Esophagus mucosa (tissue), 1 donor: ENCODE results near the gene MICAL2. TPM values are rescaled to one million over a fixed set of nuclear protein-coding genes. Genes with fewer than 3 reads are reported as not detected.

Experiments
- ATAC-seq: fragments of 200-7000 bp; cut with Tn5 transposase; one replicate; pipeline ENCODE4 v1.9.1; 2020
- total RNA-seq: library from RNA; stranded (reverse); gene quantifications from one replicate; pipeline ENCODE4 v1.2.4, GENCODE V29; 2023
- donor health status: DM: yes; HTN: yes; CAD: no.

Gene MICAL2
- total RNA-seq, 1 donor from 2014 or later, result 15.5 TPM

GRCh38 chr11:12192794-12193514 lies 82.6 kb downstream of the MICAL2 start:
- ATAC-seq, result no peak

GRCh38 chr11:12193515-12194336 lies 83.3 kb downstream of the MICAL2 start:
- no peak for ATAC-seq

GRCh38 chr11:12195768-12196167 lies 85.4 kb downstream of the MICAL2 start:
- ATAC-seq, result no peak

GRCh38 chr11:12196308-12196707 lies 85.9 kb downstream of the MICAL2 start:
- no peak for ATAC-seq

- ATAC-seq, result no peak
Observed at GRCh38 chr11:12196872-12197271, 86.5 kb downstream of the MICAL2 start.

- ATAC-seq, result no peak
Observed at GRCh38 chr11:12198251-12199222, 88.1 kb downstream of the MICAL2 start.

GRCh38 chr11:12199231-12199948 lies 89.0 kb downstream of the MICAL2 start:
- no peak for ATAC-seq

- ATAC-seq, result no peak
Observed at GRCh38 chr11:12200279-12200990, 90.0 kb downstream of the MICAL2 start.

- ATAC-seq, result peak; percentile 22
Observed at GRCh38 chr11:12200991-12201985, 90.9 kb downstream of the MICAL2 start.

- no peak for ATAC-seq
Observed at GRCh38 chr11:12202661-12203310, 92.4 kb downstream of the MICAL2 start.

GRCh38 chr11:12204506-12204905 lies 94.1 kb downstream of the MICAL2 start:
- ATAC-seq, result no peak

GRCh38 chr11:12205330-12205729 lies 94.9 kb downstream of the MICAL2 start:
- ATAC-seq, result no peak

- ATAC-seq, result no peak
Observed at GRCh38 chr11:12206529-12206928, 96.1 kb downstream of the MICAL2 start.

GRCh38 chr11:12207384-12208150 lies 97.2 kb downstream of the MICAL2 start:
- no peak for ATAC-seq

- ATAC-seq, result no peak
Observed at GRCh38 chr11:12209096-12209495, 98.7 kb downstream of the MICAL2 start.

GRCh38 chr11:12210200-12210599 lies 99.8 kb downstream of the MICAL2 start:
- no peak for ATAC-seq

GRCh38 chr11:12211331-12212065 lies 101.1 kb downstream of the MICAL2 start:
- no peak for ATAC-seq
